Stomach smooth muscle (tissue), 2 donors: ENCODE data around the gene CFLAR.
A peak's percentile ranks its signal among the peaks of the same experiment; 100 is the strongest.

ENCODE experiments used
- H3K27ac ChIP-seq: one replicate; pipeline ENCODE4 v1.7.0; 2013; ENCODE audit warnings: mild to moderate bottlenecking, low read length, inconsistent platforms
- H3K27me3 ChIP-seq, 2 donors: one replicate each; pipeline ENCODE4 v1.7.0; 2013; ENCODE audit warnings: low read length in 2 of 2; ENCODE audit not compliant: insufficient read depth in 2 of 2, control insufficient read depth in 1 of 2
- H3K36me3 ChIP-seq, 2 donors: one replicate each; pipeline ENCODE4 v1.7.0; 2013; ENCODE audit warnings: low read length in 2 of 2; ENCODE audit not compliant: control insufficient read depth in 2 of 2, insufficient read depth in 2 of 2
- H3K4me1 ChIP-seq: one replicate; pipeline ENCODE4 v1.7.0; 2013; ENCODE audit warnings: low read length; ENCODE audit not compliant: control insufficient read depth, insufficient read depth
- H3K4me3 ChIP-seq, 2 donors: one replicate each; pipeline ENCODE4 v1.7.0; 2013; ENCODE audit warnings: low read length in 2 of 2
- H3K9ac ChIP-seq, 2 donors: one replicate each; pipeline ENCODE4 v1.7.0; 2013; ENCODE audit warnings: low read length in 2 of 2, mild to moderate bottlenecking in 1 of 2
- H3K9me3 ChIP-seq, 2 donors: one replicate each; pipeline ENCODE4 v1.7.0; 2013; ENCODE audit warnings: low read length in 2 of 2; ENCODE audit not compliant: control insufficient read depth in 2 of 2
- donor health status: healthy.
- donor health status: Pancreatic carcinoma.

The CFLAR gene

DNA sequence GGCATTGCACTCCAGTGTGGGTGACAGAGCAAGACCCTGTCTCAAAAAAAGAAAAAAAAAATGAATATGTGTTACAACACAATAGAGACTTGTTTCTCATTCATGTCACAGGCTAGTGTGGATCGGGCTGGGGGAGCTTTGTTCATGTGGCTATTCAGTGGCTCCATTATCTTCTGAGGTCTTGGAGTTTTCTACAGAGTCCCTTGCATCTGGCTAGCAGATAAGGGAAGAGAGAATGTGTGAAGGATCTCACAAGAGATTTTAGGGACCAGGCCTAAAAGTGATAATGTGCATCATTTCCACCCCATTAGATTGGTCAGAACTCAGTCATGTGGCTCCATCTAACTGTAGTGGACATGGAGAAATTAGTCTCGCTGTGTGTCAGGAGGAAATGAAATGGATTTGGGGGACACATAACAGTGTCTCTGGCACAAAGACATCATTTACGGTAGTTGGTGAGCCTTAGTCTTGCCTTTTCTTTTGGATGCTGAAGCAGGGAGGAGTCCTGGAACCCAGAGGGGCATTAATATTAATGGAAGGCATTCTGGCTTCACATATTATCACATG lies 34.6 kb downstream of the CFLAR start:
- H3K9me3 ChIP-seq, result no peaks in the 10 kb centered on the region
- peak overlapping the region; percentile 46 for H3K27ac ChIP-seq
- no peaks in the 10 kb centered on the region for H3K27me3 ChIP-seq
- H3K4me1 ChIP-seq, result peaks cover 13% of the 10 kb centered on the region
- no peak overlapping the region for H3K4me3 ChIP-seq
- H3K36me3 ChIP-seq, result peaks cover 35 to 38% of the 10 kb centered on the region in 2 donors
- H3K9ac ChIP-seq, result no peak overlapping the region

DNA sequence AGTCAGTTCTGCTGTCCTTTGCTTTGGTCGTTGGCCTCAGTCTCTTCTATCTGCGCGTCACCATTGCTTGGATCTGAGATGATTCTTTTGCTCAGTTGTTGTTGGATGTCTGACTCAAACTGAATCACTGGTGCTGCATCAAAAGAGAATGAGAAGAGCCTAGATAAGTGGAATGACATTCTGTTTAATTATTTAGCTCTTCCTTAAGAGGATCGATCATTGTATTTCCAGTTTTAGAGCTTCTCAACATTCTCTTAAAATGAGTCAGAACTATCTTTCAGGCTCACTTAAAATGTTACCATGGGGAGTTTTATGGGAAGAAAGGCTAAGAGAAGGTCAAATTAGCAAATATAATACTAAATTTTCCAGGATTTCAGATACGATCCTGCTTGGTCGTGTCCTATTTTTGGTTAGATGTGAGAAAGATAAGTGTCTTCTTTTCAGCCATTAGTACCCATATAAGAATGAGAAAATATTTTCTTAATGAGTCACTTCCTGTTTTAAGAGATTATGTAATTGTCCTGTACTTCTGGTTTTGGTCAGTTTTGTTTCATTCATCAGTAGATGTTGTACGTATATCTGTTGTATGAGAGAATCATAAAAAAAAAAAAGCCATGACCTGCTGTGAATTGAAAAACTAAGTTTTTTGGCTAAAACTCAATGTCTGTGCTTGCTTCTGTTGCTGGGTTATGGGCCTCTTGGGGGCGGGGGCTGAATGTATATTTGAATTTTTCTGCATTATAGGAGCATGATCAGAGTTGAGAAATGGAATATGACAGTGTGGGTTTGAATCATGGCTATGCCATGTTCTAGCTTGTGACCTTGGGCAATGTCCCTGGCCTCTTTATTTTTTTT lies 35.4 kb downstream of the CFLAR start:
- no peak overlapping the region for H3K9ac ChIP-seq
- no peak overlapping the region for H3K4me3 ChIP-seq
- peaks cover 13% of the 10 kb centered on the region for H3K4me1 ChIP-seq
- H3K9me3 ChIP-seq, result no peaks in the 10 kb centered on the region
- no peaks in the 10 kb centered on the region for H3K27me3 ChIP-seq
- peak overlapping the region; percentile 46 for H3K27ac ChIP-seq
- H3K36me3 ChIP-seq, result peaks cover 35 to 40% of the 10 kb centered on the region in 2 donors

DNA sequence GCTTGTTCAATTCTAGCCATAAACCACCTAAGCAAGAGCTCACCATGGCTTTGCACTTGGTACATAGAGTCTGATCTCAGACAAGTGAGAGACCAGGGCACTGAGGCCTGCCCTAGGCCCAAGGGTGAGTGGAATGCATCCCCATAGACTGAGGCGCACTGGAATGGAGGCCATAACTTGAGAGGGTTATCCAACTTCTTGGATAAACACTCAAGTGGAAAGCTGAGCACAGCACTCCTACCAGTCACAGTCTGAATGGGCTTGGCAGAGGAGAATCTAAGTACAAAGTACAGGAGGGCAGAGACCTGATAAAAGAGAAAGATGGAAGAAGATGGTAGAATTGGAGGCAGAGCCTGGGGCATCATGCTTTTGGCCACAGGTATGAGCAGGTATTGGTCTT lies 36.6 kb downstream of the CFLAR start:
- Histone ChIP-seq H3K36me3 (peaks cover 33 to 40% of the 10 kb centered on the region in 2 donors), H3K27ac (peak overlapping the region; percentile 18), H3K4me1 (peaks cover 13% of the 10 kb centered on the region), H3K4me3 (no peak overlapping the region), H3K9me3 (no peaks in the 10 kb centered on the region), H3K27me3 (no peaks in the 10 kb centered on the region), H3K9ac (no peak overlapping the region)

DNA sequence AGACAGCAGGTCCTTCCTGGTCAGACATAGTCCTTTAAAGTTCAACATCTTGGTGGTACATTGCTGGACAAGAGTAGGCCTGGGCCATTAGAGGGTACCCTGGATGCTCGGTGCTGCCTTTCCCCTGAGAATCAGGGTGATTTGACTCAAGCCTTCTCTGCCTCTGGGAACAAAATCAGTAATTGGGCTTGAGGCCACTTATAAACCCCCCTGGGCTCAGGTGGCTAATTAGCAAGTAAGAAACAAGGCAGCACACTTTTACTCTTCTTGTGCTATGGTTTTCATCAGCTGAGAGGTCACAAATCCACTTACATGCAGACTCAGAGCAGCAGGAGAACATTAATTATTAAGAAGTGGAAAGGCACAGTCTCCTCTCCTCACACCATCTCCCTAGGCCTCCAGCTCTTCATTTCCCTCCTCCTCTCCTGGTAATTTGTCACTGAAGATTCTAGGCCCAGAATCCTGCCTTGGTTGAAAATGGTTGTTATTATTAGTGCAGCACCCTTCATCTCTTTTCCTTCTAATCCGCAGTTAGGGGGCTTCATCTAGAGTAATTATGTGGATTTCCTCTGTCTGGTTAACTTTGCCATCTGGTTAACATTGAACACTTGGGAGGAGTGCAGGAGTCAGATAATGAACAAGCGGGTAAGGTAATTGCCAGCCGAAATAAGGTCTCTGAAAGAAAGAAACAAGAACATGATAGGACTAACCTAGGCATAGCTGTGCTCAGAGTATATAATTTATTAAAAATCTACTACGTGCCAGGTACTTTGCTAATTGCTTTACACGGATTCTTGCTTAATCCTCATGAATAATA lies 37.2 kb downstream of the CFLAR start:
- H3K9ac ChIP-seq, result no peak overlapping the region
- H3K27me3 ChIP-seq, result no peaks in the 10 kb centered on the region
- H3K4me1 ChIP-seq, result peaks cover 18% of the 10 kb centered on the region
- no peak overlapping the region for H3K4me3 ChIP-seq
- H3K27ac ChIP-seq, result peak overlapping the region; percentile 18
- H3K9me3 ChIP-seq, result no peaks in the 10 kb centered on the region
- H3K36me3 ChIP-seq, result peaks cover 36 to 46% of the 10 kb centered on the region in 2 donors

DNA sequence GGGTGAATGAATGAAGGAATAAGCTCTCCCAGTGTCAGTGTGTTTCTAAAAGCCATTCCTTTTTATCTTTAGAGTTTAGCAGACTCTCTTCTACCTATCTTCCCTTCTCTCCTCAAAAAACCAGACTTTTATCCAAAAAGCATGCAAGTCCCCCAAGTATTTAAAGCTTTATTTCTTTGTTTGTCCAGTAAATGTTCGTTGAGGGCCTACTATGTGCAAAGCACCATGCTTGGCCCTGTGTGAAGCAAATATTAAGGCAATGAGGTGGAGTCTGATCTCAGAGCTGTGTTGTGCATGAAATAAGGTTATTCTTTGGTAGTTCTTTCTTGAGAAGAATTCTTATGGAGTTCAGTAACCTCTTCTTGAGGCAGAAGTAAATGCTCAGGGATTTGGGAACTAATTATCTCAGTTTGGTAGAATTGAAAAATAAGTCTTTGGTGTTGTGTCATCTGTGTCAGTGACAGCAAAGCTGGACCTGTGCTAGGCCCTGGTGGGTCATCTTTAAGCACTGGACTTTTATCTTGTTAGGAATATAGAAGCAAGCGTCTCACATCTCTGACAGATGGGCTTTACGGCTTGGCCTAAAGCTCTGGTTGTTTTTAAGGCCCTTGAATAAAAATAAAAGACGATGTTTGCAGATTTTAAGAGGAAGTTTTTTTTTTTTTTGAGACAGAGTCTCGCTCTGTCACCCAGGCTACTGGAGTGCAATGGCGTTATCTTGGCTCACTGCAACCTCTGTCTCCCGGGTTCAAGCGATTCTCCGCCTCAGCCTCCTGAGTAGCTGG lies 38.8 kb downstream of the CFLAR start:
- no peaks in the 10 kb centered on the region for H3K27me3 ChIP-seq
- peaks cover 36 to 44% of the 10 kb centered on the region in 2 donors for H3K36me3 ChIP-seq
- no peak overlapping the region for H3K27ac ChIP-seq
- H3K9me3 ChIP-seq, result no peaks in the 10 kb centered on the region
- no peak overlapping the region for H3K4me3 ChIP-seq
- H3K9ac ChIP-seq, result no peak overlapping the region
- peaks cover 15% of the 10 kb centered on the region for H3K4me1 ChIP-seq

DNA sequence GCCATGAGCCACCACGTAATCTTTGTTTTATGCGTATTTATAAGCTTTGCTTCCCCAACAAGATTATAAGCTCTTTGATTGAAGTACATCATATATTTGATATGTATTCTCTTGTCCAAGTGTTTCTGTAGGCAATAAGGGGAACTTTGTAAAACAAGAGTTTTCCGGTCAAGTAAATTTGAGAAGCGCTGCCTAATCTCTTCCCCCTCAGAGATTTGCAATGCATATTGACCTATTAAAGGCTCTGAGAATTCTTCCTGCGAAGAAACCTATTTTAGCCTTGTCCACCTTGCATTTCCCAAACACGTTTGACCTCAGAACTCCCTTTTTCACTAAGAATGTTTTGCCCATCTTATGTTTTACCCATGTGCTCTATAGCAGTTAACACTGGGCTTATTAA lies 40.1 kb downstream of the CFLAR start:
- peaks cover 14% of the 10 kb centered on the region for H3K4me1 ChIP-seq
- H3K27ac ChIP-seq, result no peak overlapping the region
- H3K4me3 ChIP-seq, result no peak overlapping the region
- H3K9ac ChIP-seq, result no peak overlapping the region
- H3K27me3 ChIP-seq, result no peaks in the 10 kb centered on the region
- H3K9me3 ChIP-seq, result no peaks in the 10 kb centered on the region
- H3K36me3 ChIP-seq, result peaks cover 42 to 47% of the 10 kb centered on the region in 2 donors

DNA sequence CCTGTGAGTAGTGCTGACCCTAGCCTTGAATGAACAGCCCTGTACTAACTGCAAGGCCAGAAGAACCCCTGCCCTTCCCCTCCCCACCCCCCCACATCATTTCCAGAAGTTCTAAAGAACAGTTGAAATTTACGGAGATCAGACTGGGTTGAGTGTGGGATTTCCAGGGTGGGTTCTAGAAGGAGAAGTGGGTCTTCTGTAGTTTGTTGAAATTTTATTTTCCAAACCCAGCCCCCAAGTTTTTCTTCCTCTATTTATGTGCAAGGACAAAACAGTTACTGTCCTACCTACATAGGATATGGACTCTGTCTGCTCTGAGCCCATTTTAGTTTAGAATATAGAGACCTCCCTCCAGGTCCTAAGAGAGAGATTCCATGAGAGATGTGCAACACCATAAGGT lies 40.7 kb downstream of the CFLAR start:
- Histone ChIP-seq H3K27ac (no peak overlapping the region), H3K4me1 (peaks cover 14% of the 10 kb centered on the region), H3K27me3 (no peaks in the 10 kb centered on the region), H3K9me3 (no peaks in the 10 kb centered on the region), H3K9ac (no peak overlapping the region), H3K4me3 (no peak overlapping the region), H3K36me3 (peaks cover 42 to 47% of the 10 kb centered on the region in 2 donors)

DNA sequence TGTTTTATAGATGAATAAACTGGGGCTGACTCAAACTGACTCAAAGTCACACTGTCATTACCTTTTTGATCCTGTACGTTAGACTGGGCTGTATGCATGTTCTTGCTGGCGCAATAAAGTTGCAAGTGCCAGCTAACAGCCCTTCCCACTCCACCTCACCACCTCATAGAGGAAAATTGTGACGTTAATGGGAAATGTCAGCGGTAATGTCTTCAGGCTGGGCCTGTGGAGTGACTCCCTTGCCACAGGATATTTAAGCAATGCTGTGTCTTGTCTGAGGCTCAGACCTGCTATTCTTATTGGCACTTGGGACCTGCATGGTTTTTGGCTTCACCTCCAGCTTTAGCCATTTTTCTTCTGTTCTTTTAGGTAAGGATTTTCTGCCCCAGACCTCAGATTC lies 41.7 kb downstream of the CFLAR start:
- peaks cover 6% of the 10 kb centered on the region for H3K4me1 ChIP-seq
- H3K36me3 ChIP-seq, result peaks cover 43 to 50% of the 10 kb centered on the region in 2 donors
- no peaks in the 10 kb centered on the region for H3K9me3 ChIP-seq
- H3K9ac ChIP-seq, result no peak overlapping the region
- no peaks in the 10 kb centered on the region for H3K27me3 ChIP-seq
- peak overlapping the region; percentile 20 for H3K27ac ChIP-seq
- H3K4me3 ChIP-seq, result no peak overlapping the region

DNA sequence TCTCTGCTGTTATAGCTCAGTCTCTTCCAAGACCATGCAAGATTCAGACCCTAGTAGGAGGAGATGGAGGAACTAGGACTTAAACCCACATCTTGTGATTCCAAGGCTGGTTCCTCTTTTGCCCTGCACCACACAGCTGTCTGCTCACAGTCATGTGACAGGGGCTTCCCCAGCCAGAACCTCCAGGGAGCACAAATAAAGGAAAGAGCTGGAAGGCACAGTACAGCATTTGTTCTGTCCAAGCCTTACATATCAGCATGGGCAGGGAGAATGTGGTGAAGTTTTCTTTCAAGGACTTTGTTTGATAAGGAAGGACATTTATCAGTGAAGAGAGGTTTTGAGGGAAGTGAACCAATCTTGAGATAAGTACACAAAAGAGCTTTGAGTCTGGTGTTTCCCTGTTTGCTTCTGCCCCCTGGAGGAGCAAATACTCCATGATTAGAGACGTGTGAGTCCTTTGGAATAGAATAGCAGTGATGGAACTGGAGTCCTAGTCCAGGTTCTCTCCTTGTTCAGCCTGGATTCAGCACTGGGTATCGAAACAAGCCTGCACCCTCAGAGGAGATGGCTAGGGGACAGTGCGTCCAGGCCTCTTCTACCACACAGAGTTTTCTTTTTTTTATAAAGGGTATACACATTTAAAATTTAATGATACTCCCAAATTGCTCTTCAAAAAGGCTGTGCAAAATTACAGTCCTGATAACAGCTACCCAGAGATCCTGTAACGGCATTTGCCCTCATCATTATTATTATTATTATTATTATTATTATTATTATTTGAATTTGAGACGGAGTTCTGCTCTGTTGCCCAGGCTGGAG lies 42.4 kb downstream of the CFLAR start:
- Histone ChIP-seq H3K9me3 (no peaks in the 10 kb centered on the region), H3K27ac (peak overlapping the region; percentile 20), H3K36me3 (peaks cover 43 to 47% of the 10 kb centered on the region in 2 donors), H3K4me1 (peaks cover 6% of the 10 kb centered on the region), H3K27me3 (no peaks in the 10 kb centered on the region), H3K4me3 (no peak overlapping the region), H3K9ac (no peak overlapping the region)
